ENCODE measurements around the gene MED27.

The MED27 gene

DNA sequence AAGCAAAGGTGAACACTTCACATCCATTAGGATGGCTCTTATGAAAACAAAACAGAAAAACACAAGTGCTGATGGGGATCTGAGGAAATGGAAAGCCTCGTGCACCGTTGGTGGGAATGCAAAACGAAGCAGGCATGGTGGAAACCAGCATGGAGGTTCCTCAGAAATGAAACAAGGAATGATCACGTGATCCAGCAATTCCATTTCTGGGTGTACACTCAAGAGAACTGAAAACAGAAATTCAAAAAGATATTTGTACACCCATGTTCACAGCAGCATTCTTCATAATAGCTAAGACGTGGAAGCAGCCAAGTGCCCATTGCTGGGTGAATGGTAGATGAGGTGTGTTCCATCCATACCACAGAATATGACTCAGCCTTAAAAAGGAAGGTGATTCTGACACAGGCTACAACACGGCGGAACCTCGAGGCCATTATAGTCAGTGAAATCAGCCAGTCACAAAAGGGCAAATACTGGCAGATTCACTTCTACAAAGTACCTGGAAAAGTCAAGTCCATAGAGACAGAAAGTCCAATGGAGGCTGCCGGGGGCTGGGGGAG, 252.6 kb downstream of the MED27 start:
- no peak for DNase-seq

DNA sequence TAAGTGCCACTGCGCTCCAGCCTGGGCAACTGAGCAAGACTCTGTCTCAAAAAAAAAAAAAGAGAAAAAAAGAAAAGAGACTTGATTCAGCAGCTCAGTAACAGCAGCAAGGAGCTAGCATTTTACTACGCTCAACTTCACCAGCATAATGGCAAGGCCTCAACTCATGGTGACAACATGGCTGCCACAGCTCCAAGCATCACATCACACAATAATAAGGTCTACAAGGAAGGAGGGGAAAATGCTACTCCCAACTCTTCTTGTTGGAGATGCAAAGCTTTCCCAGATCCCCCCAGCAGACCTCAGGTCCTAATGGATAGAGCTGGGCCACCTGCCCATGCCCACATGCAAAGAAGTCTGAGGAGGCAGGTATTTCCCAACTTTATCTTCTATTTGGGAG, 253.6 kb downstream of the MED27 start:
- no peak for DNase-seq

DNA sequence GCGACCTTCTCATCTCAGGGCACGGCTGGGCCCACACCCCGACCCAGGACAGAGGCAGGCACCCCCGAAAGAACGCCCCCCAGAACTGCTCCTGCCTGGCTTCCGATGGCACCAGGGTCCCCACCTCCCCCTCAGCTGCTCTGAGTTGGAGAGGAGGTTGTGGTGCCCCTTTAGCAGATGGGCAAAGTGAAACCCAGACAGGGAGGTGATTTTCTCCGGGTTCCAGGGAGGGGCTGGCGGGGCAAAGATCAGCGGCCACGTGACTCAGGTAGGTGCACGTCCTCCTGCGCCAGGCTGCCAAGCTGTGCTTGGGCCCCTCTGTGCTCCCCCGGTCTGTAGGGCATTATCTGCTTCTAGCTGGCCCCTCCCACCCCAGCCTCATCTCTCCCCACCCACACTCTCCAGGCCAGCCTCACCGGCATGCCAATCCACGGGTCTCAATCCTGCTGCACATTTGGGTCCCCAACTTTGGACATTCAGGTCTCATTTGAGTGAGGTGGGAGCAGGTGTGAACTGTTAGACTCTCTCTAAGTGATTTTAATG, 254.6 kb downstream of the MED27 start:
- no peak for DNase-seq

DNA sequence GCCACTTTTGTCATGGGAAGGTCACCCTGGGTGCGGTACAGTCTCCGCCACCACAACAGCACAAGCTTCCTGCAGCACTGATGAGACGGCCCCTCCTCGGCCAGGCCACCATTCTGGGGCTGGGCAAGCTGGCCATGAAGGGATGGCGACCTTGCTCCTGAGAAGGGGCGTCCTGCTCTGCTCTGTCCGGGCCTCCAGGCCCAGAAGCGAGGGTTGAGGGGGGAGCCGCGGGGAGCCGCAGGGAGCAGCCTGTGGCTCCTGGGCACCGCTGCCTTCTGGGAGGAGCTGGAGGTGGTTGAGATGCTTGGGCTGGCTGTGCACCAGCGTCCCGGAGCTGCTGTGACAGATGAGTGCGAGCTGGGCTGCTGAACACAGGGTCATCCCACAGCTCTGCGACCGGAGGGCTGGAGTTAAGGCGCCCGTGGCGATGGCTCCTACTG, 255.5 kb downstream of the MED27 start:
- no peak for DNase-seq

DNA sequence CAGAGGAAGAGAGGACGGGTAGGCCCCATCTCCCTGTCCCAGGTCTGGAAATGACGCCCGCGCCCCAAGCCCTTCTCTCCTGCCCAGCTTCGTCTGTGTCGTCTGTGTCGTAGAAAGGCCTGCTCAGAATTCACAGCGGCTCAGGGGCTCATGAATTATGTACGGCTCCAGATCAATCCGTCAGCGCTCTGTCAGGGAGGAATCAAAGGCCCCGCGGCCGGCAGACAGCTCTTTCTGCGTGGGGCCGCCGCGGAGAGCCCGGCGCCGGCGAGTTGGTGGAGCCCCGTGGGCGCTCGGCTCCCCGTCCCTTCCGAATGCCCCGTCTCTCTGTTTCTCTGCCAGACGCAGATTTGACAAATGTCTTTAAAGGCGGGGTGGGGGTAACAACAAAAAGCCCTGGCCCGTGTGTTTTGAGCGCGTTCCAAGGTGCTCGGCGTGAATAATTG, 255.9 kb downstream of the MED27 start:
- no peak for DNase-seq

DNA sequence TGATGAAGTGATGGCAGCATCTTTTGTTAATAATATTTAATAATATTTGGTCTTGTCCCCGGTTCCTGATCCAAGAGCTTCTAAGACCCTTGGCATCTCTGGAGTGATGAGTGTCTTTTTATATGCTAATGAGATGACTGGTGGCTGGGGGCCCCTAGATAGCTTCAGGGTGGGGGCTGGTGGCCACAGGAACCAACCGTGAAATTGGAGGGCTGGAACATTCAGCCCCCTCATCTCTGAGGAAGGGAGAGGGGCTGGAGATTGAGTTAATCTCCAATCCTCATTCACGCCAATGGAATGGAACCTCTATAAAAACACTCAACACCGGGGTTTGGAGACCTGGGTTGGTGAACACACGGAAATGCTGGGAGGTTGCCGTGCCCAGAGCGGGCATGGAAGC, 261.6 kb downstream of the MED27 start:
- DNase-seq: no peak

DNA sequence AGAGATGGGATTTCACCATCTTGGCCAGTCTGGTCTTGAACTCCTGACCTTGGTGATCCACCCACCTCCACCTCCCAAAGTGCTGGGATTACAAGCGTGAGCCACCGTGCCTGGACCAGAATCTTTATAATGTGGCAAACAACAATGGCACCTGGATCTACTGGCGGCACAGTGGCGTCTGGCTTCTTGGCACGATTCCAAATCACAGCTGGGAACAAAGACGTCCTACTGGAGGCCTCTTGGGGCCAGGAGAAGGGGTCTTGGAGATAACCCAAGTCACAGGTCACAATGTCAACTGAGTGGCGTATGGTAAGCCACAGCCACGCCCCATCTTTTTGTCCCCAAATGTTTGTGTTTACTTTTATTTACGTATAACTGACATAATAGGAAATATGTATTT, 262.0 kb downstream of the MED27 start:
- no peak for DNase-seq

DNA sequence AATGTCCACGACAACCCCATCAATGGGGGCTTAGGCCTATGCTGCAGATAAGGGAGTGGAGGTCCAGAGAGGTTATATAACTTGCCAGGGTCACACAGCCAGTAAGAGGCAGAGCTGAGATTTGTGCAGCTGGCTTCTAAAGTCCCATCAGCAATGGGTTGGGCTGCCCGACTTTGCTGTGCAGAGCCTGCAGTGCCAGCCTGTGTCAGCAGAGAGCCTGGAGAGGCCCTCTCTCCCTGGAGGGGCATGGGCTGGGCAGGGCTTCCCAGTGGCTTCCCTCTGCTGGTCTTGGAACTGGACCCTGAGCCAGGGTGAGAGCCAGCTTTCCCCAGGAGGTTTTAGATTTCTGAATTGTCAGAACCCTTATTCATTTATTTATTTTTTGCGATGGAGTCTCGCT, 262.6 kb downstream of the MED27 start:
- DNase-seq: no peak

DNA sequence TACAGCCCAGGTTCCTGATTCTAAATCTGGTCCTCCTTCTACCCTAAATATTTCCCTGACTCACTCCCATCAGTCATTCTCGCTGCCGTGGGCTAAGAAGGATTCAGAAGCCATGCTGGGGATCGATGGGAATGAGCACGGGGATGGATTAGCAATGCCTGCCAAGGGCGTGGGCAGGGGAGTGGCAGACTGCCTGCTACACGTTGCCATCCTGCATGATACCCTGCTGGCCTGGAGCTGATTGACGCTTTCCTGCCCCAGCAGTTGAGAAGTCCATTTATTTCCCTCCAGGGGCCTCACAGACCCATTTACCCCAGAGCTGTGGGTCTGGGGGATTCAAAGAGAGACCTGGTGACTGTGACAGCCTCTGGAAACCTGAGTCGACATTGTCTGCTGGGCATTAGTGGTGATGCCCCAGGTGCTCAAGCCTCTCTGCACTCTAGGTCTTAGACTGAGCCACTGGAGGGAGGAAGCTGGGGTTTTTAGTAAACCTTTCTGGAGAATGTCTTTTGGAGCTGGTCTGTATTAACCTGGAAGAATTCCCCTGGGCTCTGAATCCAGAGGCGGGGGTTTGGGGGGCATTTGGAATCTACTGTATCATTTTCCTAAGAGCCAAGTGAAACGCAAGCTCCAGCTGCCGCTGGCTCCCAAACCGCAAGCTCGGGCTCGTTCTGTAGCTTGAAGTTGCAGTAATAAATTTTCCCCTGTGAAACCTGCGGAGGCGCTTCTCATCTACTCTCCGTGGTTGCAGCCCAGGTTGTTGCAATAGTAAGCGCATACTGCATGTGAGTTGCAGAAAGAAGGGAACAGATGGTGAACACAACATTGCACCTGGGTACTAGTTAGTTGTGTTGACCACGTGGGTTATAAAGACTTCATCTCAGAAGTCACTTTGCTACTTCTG, 263.4 kb downstream of the MED27 start:
- DNase-seq: no peak

DNA sequence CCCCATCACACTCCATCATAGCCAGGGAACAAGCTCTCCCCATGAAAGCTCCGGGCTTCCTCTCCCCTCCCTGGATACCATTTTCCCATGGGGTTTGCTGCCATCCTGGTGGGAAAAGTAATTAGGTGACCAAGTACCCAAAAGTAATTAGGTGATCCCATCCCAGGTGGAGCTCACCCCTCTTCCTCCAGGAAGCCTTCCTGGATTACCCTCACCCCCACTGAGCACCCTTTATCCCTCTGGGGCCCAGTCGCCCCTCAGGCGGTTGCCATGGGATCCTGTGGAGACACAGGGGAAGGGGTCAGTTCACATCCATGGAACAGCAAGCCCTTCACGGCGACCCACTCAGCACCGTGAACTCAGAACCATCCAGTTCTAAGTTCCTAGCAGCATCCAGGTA, 265.0 kb downstream of the MED27 start:
- no peak for DNase-seq

DNA sequence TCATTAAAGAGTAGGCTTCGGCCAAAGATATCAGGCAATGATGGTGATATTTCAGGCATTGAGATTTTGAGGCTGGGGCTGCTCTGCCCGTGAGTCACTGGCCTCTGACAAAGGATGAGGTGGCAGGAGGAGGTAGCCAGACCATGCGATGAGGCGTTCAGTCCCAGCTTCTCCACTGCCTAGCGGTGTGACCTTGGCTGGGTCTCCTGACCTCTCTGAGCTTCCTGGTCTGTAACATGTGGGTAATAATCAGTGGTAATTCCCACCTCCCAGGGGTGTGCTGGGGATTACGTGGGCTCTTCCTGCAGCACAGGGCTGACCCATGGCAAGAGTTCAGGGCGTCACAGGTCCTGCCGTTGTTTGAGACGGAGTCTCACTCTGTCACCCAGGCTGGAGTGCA, 266.6 kb downstream of the MED27 start:
- no peak for DNase-seq

DNA sequence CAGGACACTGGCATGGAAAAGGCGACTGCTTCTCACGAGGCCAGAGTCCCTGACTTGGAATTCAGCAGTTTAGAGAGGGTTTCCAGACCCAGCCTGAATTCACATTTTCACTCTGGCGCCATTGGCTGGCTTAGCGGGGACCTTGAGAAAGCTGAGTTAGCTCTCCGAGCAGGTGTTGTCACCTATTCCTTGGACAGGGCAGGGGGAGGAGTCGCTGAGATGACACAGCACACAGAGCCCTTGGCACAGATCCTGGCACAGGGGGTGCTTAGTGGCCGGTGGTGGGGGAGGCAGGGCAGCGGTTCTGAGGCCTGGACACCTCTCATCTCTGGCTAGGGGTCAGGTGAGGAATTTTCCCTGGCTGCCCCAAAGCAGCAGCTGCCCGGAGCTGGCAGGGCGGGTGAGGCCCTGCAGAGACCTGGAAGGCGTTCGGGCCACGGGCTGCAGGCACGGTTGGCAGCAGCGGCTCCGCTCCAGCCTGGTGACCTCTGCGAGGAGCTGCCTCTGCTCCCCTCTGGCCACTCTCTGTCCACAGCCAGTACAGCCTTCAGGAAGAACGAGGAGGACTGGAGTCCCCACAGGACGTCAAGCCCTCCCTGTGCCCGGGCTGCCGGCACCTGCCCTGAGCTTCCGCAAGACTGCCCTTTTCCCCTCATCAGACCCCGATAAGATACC, 267.4 kb downstream of the MED27 start:
- DNase-seq: no peak

DNA sequence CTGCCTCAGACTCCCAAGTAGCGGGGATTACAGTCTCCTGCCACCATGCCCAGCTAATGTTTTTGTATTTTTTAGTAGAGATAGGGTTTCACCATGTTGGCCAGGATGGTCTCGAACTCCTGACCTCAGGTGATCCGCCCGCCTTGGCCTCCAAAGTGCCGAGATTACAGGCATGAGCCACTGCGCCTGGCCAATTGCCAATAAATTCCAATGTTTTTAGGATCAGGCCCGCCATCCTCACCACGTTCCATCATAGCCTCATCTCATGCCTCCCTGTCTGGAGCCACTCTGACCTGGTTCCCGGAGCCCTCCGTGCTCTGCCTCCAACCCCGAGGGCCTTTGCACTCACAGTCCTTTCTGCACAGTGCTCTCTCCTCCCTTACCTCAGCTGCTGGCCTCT, 268.3 kb downstream of the MED27 start:
- DNase-seq: no peak

DNA sequence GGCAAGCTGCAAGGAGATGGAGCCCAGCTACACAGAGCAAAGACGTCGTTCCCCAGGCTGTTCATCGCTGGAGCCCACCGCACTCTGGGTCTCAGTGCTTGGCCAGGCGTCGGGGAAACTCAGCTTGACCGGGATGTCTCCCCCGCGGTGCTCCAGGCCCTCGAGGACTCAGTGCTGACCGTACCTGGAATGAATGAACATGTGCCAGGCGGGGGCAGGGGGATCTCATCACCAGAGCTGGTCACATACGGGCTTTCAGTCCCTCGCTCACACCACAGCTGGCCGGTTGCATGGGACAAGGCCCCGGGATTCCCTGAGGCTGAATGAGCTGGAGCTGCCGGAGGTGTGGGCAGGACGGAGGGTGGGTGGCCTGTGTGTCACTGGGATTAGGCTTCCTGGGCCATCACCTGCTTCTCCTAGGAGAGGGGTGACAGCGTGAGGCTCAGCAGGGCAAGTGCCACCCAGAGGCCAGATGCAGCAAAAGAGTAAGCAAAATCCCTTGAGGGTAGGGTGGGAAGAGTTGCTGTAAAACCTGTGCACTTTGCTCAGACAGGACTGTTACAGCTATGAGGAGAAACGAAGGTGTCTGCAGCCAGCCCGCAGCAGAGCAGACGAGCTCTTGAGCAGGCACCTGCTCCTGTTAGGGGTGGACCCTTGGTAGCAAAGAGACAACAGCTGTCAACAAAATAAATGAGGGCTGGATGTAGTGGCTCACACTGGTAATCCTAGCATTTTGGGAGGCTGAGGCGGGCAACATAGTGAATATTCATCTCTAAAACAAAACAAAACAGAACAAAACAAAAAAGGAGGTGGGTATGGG, 269.1 kb downstream of the MED27 start:
- DNase-seq: no peak

Data from activated effector memory CD4-positive, alpha-beta T cell treated with anti-CD3 and anti-CD28 coated beads, Interleukin-2, amount 50 U/mL, for 16 hours (primary cell).